Measurements from ENCODE around the gene COQ7. TPM values are rescaled to one million over a fixed set of nuclear protein-coding genes. Genes with fewer than 3 reads are reported as not detected.

COQ7 gene
- total RNA-seq, 4 donors from 2014 or later = 15.1 to 36.2 (median 21.7) TPM

DNA sequence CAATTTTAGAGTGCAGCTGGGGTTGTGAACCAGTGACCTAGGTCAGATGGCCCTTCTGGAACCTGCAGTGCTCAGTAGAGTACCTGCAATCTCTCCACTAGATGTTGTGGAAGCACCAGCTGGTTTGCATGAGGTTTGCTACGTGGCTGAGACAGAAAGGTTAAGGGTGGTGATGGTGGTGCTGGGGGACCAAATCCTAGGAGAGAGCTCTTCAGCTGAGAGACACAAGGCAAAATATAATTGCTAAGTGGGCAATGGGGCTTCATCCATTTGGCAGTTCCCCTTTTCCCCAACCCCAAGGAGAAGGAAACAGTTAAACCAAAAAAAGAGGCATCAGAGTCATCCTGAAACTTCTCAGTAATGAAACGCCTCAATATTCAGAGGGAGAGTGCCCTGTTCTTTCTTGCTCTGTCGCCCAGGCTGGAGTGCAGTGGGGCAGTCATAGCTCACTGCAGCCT is 60.3 kb downstream of the COQ7 start:
- Histone ChIP-seq H3K27ac (no peak overlapping the region), H3K9me3 (no peaks in the 10 kb centered on the region), H3K4me1 (peaks cover 18 to 26% of the 10 kb centered on the region in 2 donors), H3K36me3 (no peaks in the 10 kb centered on the region), H3K4me3 (no peak overlapping the region), H3K27me3 (no peaks in the 10 kb centered on the region)
- DNase-seq (no peak), ATAC-seq (no peak)
- intact Hi-C loops (cut with DNase I; ENCODE audit: low total_unique reads) (no loop called here), in situ Hi-C loops (cut with MboI; ENCODE audit: low sequenced_read_pairs in 4 of 4) (no loop called here)
- TF ChIP-seq POLR2A (IDR thresholded peaks at IDR 0.05) = no peak
- TF ChIP-seq, protein P1, sequence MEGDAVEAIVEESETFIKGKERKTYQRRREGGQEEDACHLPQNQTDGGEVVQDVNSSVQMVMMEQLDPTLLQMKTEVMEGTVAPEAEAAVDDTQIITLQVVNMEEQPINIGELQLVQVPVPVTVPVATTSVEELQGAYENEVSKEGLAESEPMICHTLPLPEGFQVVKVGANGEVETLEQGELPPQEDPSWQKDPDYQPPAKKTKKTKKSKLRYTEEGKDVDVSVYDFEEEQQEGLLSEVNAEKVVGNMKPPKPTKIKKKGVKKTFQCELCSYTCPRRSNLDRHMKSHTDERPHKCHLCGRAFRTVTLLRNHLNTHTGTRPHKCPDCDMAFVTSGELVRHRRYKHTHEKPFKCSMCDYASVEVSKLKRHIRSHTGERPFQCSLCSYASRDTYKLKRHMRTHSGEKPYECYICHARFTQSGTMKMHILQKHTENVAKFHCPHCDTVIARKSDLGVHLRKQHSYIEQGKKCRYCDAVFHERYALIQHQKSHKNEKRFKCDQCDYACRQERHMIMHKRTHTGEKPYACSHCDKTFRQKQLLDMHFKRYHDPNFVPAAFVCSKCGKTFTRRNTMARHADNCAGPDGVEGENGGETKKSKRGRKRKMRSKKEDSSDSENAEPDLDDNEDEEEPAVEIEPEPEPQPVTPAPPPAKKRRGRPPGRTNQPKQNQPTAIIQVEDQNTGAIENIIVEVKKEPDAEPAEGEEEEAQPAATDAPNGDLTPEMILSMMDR (IDR thresholded peaks at IDR 0.05 in 4 of 5, conservative IDR thresholded peaks at IDR 0.05 in 1 of 5) = no peak

DNA sequence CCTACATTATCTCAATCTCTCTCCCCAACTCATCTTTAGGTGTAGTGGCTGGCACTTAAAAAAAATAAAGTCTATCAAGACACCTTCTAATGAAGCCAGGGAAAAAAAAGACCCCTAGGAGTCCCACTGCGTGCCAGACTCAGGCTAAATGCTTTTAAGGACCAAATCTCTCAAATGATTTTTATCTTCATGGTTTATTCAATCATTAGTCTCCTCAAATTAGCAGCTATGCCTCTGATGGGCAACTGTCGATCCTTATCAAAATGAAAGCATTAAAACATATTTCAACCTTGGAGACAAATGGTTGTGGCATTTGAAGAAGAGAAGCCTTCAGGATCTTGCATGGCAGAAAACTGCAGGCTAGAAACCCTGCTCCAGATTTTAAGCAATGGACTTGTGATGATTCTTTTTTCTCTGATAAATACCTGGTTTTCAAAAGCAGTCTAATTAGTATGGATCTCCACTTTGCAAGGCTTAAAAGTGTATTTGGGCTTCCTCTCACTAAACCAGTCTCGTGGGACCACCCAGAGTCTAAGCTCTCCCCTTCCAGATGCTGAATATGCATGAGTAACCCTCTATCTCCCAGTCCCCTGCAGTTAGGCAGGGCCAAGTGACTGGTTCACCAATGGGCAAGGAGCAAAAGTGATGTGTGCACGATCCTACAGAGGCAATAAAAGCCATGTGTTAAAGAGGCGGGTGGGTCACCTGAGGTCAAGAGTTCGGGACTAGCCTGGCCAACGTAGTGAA is 61.2 kb downstream of the COQ7 start:
- Histone ChIP-seq H3K36me3 (no peaks in the 10 kb centered on the region), H3K27ac (no peak overlapping the region), H3K4me1 (peaks cover 19 to 26% of the 10 kb centered on the region in 2 donors), H3K4me3 (no peak overlapping the region), H3K9me3 (no peaks in the 10 kb centered on the region), H3K27me3 (no peaks in the 10 kb centered on the region)
- no peak for ATAC-seq
- TF ChIP-seq, protein P1 (IDR thresholded peaks at IDR 0.05 in 4 of 5, conservative IDR thresholded peaks at IDR 0.05 in 1 of 5) = no peak
- TF ChIP-seq POLR2A (IDR thresholded peaks at IDR 0.05) = no peak
- no peak for DNase-seq
- intact Hi-C loops (cut with DNase I; ENCODE audit: low total_unique reads) (no loop called here), in situ Hi-C loops (cut with MboI; ENCODE audit: low sequenced_read_pairs in 4 of 4) (no loop called here)

Other genes with a start within 250 kb of the COQ7 start
- gene SMG1, start 141.2 kb upstream of the COQ7 start, total RNA-seq = 100 to 1,000 TPM in 3 of 4 donors, 10 to 100 TPM in 1; 88.5 to 183 (median 159) TPM
- under 1 TPM in 3 of 4 donors, not detected in 1; 0.31 to 0.72 (median 0.64) TPM for gene TMC7, start 83.7 kb upstream of the COQ7 start, total RNA-seq
- 10 to 100 TPM; 13.3 to 18.9 (median 18.5) TPM for gene ITPRIPL2, start 46.4 kb downstream of the COQ7 start, total RNA-seq
- gene SYT17, start 100.6 kb downstream of the COQ7 start, total RNA-seq = under 1 TPM; 0.10 to 0.87 (median 0.18) TPM
- gene CLEC19A, start 218.1 kb downstream of the COQ7 start, total RNA-seq = not detected

All from gastrocnemius medialis (tissue), 4 donors.